ENCODE measurements around the gene ATP11A.

DNA sequence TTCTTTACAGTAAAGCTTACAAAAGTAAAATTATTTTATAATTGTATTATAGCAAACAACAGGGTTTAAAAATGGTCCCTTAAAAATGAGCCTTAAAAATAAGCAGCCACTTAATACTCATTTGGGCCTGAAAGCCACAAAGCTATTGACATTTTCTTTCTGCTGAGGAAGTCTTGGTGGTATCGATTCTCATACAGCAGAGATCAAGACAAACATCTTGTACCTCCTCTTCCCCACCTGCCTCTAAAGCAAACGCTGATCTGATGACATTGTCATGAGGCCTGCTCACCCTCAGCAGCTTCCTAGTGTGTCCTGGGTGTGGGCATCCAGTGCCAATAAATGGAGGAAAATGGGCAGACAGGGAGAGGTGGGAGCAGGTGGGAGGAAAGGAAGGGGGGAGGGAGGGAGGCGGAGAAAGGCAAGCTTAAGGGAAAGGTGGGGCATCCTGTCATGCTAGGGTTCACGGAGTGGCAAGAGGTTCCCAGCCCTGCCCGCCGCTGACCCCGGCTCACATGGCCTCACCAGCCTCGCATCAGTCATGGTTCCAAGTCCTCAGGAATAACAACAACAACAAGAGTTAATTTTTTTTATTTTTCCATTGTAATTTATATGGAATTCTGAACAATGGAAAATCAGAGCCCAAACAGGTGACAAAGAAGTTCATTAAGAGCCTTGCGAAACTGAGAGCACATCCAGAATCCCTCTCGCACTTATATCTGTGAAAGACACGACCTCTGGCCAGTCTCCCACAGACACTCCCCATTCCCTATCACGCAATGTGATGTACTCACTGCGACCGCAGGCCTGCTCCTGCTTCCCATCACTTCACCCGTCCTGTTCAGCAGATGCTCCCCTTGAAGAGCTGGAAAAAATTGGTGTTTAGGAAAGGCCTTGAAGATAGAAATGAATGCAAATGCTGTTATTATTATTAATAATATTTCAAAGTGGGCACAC is 15.1 kb upstream of the ATP11A start:
- TF ChIP-seq EP300 (IDR thresholded peaks at IDR 0.05; ENCODE audit: low read length) (no peak), ZFP30 (CRISPR knock-in tag; IDR thresholded peaks at IDR 0.05; ENCODE audit: borderline replicate concordance) (no peak), MYC (IDR thresholded peaks at IDR 0.05; ENCODE audit: low read depth, low read length) (no peak), MYC (CRISPR knock-in tag; IDR thresholded peaks at IDR 0.05; ENCODE audit: borderline replicate concordance, low read depth) (no peak), POLR2A (conservative IDR thresholded peaks at IDR 0.05) (no peak)
- TF ChIP-seq, protein P1, sequence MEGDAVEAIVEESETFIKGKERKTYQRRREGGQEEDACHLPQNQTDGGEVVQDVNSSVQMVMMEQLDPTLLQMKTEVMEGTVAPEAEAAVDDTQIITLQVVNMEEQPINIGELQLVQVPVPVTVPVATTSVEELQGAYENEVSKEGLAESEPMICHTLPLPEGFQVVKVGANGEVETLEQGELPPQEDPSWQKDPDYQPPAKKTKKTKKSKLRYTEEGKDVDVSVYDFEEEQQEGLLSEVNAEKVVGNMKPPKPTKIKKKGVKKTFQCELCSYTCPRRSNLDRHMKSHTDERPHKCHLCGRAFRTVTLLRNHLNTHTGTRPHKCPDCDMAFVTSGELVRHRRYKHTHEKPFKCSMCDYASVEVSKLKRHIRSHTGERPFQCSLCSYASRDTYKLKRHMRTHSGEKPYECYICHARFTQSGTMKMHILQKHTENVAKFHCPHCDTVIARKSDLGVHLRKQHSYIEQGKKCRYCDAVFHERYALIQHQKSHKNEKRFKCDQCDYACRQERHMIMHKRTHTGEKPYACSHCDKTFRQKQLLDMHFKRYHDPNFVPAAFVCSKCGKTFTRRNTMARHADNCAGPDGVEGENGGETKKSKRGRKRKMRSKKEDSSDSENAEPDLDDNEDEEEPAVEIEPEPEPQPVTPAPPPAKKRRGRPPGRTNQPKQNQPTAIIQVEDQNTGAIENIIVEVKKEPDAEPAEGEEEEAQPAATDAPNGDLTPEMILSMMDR (IDR thresholded peaks at IDR 0.05 in 2 of 3, conservative IDR thresholded peaks at IDR 0.05 in 1 of 3; ENCODE audit: insufficient read depth in 2 of 3, low read depth in 1 of 3, low read length in 3 of 3), result no peak
- TF ChIP-seq, protein P2, sequence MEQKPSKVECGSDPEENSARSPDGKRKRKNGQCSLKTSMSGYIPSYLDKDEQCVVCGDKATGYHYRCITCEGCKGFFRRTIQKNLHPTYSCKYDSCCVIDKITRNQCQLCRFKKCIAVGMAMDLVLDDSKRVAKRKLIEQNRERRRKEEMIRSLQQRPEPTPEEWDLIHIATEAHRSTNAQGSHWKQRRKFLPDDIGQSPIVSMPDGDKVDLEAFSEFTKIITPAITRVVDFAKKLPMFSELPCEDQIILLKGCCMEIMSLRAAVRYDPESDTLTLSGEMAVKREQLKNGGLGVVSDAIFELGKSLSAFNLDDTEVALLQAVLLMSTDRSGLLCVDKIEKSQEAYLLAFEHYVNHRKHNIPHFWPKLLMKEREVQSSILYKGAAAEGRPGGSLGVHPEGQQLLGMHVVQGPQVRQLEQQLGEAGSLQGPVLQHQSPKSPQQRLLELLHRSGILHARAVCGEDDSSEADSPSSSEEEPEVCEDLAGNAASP (IDR thresholded peaks at IDR 0.05), result no peak
- TF ChIP-seq, protein P3, sequence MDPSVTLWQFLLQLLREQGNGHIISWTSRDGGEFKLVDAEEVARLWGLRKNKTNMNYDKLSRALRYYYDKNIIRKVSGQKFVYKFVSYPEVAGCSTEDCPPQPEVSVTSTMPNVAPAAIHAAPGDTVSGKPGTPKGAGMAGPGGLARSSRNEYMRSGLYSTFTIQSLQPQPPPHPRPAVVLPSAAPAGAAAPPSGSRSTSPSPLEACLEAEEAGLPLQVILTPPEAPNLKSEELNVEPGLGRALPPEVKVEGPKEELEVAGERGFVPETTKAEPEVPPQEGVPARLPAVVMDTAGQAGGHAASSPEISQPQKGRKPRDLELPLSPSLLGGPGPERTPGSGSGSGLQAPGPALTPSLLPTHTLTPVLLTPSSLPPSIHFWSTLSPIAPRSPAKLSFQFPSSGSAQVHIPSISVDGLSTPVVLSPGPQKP (CRISPR knock-in tag; IDR thresholded peaks at IDR 0.05), result no peak
